GM03348 (cell line): Measurements from ENCODE around the gene RAB11FIP2.
"Not testable (repeated sequence)": the region's sequence is repeated elsewhere in the genome, so short reads cannot be mapped to it uniquely, and the experiment has no call there.

Source experiments
- DNase-seq: peaks from one replicate; pipeline ENCODE4 v3.0.0; 2012; ENCODE audit warnings: low spot score

RAB11FIP2 gene, protein sequence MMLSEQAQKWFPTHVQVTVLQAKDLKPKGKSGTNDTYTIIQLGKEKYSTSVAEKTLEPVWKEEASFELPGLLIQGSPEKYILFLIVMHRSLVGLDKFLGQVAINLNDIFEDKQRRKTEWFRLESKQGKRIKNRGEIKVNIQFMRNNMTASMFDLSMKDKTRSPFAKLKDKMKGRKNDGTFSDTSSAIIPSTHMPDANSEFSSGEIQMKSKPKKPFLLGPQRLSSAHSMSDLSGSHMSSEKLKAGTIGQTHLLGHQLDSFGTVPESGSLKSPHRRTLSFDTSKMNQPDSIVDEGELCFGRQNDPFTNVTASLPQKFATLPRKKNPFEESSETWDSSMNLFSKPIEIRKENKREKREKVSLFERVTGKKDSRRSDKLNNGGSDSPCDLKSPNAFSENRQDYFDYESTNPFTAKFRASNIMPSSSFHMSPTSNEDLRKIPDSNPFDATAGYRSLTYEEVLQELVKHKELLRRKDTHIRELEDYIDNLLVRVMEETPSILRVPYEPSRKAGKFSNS

DNA sequence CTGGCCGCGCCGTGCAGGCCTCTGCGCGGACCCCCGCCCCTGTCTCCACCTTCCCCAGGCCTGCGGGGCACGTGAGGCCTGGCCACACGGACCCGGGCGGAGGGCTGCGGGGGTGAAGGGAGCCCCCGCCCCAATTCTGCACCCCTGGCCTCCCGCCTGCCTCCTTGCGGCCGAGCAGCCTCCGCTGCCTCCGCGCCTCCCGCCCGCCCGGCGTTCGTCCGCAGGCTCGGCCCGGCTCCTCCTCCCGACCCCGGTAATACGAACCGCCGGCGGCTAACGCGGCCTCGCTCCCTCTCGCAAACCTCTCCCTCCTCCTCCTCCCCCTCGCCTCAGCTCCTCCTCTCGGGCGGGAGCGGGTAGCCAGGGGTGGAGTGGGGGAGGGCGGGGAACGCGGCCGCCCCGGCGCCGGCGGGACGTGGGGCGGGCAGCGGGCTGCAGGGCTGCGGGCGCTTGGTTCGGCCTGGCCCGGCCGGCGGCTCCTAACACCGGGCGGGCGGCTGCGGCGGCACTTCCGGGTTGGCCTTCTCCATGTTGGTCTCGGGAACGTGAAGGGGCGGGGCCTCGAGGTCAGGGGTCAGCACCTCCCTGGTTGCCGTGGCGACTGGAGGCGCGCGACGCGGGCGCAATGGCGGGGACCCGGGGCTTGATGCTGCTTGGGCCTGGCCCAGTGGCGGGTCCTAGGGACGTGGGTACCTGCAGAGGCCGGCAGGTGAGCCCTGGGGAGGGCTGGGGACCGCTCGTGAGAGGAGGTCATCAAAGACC is at the start of gene RAB11FIP2:
TSS of gene RAB11FIP2 (minus strand) at position 547 of the 762 bp plus-strand sequence. CDS start 778 bp downstream, outside the sequence.
- DNase-seq, result peak; percentile 97

DNA sequence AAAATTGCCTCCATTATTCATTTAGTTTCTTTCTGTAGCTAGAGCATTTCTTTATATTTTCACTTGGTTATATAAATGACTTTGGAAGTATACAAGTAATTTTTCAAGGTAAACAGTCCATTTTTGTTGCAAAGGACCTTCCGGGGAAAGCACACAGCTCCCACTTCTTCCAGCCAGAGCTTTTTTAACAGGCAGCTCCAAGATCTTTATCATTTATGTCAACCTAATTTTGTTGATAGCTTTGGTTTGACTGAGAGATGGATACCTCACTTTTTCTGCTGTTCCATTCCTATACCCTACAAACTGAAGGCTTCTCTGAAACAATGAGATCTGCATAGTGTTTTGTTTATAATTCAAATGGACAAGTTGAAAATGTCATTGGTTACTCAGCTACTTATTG is 49.3 kb upstream of the RAB11FIP2 start:
- DNase-seq, result no peak

DNA sequence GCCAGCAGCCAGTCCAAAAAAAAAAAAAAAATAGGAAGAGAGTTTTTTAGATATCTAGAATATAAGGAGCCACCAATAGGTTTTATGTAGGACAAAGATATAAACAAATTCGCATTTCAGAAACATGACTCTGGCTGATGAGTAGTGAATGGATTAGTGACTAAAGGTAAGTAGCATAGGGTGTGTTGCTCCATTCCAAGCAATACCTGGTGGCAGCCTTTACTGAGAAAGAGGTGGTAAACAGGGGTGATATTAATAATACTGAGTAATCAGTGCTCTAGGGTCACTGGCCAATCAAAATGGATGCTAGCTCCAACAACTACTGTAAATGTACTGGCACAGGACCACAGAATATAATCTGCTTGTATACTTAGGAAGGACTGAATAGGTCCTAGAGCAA is 45.5 kb upstream of the RAB11FIP2 start:
- DNase-seq, result no peak

DNA sequence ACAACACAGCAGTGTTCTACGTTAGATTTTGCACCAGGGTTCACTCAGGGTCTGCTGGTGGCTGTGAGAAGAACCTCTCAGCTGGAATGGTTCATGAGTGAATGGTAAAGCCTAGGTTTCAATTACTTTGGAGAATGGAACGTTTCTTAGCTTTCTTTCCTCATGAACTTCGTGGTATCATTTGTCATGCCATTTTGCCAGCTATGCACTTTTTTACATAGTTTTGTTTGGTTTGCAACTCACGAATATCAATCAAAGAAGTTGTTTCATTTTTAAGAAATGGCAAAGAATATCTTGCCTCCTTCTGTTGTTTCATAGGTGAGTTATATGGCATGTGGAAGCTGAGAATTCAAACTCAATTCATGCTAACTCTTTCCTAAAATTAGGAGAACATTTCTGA is 34.1 kb upstream of the RAB11FIP2 start:
- DNase-seq, result no peak

DNA sequence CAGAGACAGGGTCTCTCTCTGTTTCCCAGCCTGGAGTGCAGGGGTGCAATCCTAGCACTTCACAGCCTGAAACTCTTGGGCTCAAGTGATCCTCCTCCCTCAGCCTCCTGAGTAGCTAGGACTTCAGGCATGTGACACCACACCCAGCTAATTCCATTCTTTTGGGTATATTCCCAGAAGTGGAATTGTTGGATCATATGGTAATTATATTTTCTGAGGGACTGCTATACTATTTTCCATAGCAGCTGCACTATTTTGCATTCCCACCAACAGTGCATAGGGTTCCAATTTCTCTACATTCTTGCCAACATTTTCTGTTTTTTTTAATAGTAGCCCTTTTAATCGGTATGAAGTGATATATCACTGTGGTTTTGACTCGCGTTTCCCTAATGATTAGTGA is 30.0 kb upstream of the RAB11FIP2 start:
- no peak for DNase-seq

DNA sequence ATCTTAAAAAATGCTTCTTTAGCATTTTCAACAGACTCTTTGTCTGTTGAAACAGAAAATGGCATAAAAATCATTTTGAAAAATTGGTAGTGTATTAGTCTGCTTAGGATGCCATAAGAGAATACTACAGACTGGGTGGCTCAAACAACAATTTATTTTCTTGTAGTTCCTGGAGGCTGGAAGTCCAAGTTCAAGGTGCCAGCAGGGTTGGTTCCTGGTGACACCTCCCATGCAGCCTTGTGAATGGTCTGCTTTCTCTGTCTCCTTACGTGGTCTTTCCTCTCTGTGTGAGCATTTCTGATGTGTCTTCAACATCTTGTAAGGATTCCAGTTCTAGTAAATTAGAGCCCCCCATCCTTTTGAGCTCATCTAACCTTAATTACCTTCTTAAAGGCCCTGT is 26.1 kb upstream of the RAB11FIP2 start:
- no peak for DNase-seq

DNA sequence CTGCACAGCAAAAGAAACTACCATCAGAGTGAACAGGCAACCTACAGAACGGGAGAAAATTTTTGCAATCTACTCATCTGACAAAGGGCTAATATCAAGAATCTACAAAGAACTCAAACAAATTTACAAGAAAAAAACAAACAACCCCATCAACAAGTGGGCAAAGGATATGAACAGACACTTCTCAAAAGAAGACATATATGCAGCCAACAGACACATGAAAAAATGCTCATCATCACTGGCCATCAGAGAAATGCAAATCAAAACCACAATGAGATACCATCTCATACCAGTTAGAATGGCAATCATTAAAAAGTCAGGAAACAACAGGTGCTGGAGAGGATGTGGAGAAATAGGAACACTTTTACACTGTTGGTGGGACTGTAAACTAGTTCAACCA is 20.6 kb upstream of the RAB11FIP2 start:
- not testable (repeated sequence) for DNase-seq

DNA sequence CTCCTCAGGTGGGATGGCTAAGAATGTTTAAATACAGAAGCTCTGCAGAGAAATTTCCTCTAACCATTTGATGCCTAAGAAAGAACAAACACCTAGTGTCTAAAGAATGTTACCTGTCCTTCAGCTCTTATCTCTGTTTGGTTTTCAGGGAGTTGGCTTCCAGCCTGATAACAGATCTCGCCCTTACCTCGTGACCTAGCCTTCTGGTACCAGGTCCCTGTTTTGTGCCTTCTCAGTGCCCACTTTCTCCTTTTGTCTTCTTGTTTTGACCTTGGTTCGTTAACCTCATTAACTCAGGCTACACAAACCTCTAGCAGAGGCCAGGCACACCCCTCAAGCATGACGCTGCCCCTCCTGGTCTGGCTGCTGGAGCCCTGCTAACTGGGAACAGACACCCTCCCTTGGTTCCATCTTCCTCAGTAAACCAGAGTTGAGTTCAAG is 16.1 kb upstream of the RAB11FIP2 start:
- no peak for DNase-seq

DNA sequence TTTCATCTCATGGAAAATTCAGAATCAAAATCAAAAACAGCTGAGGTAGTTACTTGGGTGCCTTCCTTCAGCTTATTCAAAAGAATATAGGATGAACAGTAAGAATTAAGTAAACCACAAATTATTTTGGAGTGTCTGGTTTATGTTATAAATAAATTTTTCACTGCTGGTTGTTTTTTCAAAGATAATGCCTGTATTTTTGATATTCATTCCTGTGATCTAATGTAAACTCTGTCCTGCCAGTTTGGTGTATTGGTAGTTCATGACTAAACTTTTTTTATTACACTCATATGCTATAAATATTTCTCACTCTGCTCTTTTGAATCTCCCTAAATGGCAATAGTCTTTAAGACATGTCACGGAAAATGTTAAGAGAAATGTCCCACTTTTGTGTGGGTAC is 11.6 kb upstream of the RAB11FIP2 start:
- DNase-seq, result no peak

DNA sequence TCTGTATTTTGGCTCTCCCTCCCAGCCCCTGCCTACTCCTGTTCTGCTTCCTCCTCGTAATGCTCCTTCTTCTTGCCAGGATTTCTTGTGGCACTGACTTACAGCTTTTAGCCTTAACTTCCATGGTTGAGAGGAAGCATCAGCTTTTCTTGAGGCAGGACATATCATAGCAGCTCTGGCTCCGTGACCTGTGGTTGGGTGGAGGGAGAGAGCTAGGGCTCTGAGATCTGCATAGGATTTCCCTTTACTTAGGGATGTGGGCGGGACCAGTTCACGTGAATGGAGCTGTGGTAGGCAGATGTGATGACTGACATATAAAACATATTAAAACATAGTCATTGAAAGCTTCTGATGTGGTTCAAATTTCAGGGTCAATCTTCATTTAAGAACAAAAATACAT is 10.6 kb upstream of the RAB11FIP2 start:
- DNase-seq, result no peak

DNA sequence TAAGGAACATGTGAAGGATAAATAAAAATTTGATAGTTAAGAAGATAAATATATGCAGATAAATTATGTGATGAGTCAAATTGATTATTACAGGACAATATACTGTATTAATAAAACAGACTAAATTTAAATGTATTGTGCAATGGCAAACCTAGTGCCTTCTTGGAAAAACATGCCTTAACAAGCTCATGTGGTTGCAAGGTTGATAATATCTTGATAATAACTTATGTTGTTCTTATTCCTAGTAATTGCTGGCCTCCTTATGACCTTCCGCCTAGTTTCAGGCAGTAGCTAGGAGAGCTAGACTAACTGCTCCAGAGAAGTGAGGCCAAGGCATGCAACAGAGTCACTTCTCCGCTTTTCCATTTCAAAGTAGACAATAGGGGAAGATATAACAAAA is 7.6 kb upstream of the RAB11FIP2 start:
- no peak for DNase-seq

DNA sequence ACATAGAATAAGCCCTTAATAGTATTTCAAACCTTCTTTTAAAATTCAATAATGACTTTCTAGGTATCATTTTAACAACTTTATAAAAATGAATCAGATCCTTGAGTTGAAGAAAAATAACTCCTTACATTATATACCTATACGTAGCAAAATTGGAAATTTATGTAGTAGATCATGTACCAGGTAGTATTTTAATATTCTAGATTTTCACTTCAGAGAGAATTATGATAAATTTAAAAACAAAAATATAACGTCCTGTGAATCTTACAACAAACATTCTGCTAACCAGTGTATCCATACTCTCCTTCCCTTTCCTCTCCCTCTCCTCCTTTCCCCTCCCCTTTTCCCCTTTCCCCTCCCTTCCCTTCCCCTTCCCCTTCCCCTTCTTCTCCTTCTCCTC is 6.1 kb upstream of the RAB11FIP2 start:
- DNase-seq, result no peak

DNA sequence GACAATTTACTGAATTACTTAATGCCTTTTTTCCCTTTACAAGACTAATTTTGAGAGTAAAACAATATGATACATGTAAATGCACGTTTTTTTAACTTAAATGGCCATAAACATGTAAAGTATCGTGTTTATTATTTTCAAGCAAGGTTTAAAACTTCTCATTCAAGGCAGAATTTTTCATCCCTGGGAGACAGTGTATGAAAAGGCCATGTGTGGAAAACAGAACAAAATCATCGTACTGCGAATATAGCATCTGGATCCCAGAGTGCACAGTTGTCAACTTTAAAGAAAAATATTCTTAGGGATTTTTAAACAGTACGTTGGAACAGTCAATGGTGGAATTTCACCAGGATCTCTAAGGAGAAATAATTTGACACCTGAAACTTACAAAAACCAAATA is 1.1 kb upstream of the RAB11FIP2 start:
- DNase-seq, result no peak

DNA sequence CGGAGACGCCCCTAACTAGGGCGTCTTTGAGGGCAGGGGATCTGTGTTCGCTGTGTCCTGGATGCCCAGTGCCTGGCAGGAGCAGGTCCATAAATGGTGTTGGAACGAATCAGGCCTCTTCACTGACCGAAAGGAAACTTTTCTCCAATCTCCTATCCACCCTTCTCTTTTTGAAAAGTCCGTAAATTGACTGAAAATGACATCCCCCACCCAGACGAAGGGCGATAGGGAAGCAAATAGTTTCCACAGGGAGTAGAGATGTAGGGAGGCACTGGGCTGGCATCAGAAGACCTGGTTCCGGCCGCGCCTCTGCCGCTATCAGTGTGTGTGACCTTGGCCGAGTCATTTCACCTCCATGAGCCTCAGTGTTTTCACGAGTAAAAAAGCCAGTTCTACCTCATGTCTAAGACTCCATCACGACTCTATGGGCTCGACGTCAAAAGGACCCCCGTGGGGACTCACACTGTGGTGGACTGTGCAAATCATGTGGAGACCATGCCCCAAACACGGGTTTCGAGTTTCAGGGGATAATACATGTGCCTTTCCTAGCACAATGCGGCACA is 497 bp upstream of the RAB11FIP2 start:
- DNase-seq, result no peak

DNA sequence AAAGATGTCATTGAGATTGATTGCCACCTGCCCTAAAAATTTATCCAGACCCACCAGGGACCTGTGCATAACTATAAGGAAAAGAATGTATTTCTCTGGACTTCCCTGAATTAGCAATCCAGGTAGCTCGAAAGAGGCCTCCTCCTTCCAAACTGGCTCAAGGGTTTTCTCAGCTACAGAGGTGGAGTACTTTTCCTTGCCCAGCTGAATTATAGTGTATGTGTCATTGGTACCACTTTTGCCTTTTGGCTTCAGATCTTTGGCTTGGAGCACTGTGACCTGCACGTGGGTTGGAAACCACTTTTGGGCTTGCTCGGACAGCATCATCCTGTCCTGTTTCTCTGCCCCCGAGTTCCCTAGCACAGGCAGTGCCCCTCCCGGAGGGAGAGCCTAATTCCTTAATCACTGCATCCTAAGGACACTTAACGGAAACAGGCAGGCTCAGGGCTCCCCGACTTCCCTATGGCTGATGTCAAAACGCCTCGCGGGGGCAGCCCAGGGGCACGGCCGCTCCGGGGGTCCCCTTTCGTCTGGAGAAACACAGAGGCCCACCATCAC is 825 bp downstream of the RAB11FIP2 start:
- peak; percentile 47 for DNase-seq

DNA sequence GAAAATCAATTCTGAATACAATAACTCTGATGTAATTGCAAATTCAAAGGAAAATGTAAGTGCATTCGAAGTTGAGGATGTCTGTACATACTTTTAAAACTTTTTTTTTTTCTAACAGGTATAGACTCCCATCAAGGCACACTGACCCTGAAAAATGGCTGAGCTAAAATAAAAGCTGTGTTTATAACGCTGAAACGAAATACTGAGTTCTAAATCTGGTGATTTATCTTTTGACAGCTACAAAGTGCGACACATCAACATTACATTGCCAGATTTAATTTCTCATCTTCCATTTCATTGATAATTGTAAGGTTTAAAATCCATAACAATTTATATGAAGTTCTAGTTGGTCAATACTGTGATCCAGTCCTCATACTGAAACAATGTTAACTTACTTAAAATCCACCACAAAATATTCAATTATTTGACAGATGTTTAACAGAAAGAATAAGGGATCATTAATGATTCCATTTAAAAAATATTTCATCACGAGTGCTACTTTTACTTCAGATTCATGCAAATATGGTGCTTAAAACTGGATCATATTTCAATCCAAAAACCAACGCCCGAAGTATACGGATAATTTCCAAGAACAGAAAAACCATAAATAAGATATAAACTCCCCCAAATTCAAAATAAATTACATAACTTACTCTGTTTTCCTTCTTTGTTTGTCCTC is 1.4 kb downstream of the RAB11FIP2 start:
- no peak for DNase-seq

DNA sequence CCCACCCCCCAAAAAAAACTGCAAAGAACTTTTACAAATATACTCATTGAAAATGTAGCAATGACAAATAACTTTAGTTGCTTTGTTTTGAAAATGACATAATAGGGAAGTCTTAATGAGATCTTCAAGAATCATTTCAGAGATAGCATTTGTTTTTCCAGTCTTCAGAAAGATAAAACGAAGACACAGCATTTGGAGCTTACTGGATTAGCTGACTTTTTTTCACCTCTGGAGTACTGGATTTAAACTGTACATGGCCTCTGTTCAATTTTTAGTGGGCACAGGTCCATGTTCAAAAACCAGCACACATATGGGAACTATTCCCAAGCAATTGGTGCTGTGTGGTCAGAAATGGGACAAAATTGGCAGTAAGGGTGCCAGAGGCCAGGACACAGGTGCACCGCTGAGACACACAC is 3.9 kb downstream of the RAB11FIP2 start:
- DNase-seq, result no peak

DNA sequence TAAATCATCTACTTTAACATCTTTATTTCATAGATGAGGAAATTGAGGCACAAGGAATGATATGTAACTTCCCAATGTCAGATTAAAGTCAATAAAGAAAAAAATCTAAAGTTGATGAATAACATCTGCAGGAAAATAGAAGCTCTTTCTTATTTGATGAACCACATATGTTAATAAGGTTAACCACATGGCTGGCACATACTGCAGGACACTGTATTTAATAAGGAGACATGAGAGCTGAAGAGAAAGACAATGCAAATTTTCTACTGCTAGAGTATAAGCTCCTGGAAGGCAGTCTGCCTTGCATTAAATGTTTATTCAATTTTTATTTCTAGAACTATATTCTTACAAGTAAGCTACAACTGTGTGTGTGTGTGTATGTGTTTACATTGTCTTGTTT is 4.4 kb downstream of the RAB11FIP2 start:
- no peak for DNase-seq

DNA sequence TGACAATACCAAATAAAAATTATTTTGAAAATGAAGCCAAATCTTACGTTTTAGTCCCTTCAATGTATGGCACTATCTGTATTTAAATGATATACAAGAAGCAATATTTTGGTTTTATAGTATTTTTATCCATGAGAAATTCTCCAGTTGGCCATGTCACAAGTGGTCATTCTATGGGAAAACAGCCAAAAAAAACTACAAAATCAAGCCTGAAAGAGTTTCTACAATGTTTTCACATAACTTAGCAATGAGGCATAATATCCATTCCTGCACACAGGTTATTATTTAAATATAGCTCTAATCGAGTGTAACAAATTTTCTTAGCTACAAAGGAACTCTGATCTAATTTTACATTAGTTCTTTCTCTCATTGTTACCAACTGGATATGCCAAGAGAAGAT is 5.4 kb downstream of the RAB11FIP2 start:
- no peak for DNase-seq

DNA sequence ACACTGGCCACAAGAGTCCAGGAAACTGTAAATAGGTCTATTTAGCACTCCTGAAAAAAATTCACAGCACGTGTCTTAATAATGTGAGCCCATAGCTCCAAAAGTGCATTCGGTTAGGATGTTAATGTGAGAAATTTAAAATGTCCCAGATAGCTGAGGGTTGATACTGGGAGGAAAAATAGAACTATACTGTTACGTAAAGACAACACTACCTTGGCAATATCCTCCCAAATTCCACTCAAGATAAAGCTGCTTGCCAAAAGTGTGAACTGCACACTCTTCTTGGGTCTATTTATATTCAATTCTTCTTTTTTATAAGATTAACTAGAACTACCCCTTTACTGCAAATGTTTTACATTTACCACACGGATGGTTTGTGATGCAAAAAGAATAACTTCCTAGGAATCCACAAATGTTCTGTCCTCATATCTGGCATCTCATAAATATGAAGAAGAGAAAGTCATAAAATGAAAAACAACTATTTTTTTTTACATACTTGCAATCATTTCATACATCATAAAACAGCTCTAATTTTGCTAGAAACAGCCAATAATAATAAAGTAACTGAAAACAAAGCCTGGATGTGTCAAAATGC is 10.4 kb downstream of the RAB11FIP2 start:
- DNase-seq, result no peak

DNA sequence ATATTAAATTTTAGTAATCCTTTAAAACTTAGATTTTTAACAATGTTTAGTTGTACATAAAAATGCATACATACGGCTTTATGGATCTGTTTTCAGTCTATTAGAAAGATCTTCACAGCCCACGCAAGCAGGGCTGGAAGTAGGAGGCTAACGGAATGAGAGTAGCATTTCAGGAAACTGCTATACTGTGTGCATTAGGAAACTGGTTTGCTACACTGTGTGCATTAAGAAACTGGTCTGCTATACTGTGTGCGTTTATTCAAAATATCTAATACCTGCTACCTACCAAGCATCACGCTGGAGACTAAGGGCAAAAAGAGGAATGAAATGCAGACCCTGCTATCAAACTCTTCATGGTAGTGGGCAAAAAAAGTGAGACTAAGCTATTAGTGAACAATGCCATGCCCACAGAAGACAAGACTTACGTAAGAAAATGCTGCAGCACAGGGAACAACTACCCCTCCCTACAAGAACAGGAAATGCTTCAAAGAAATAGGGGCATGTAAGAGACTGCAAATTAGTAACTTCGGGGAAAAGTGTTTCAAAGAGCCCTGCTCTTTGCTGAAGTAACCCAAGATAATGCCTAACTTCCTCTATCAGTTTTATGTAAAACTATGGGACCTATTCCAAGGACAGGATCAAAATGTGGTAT is 11.3 kb downstream of the RAB11FIP2 start:
- DNase-seq, result no peak
